ENCODE results near the gene SCUBE1. TPM values are rescaled to one million over a fixed set of nuclear protein-coding genes. Genes with fewer than 3 reads are reported as not detected.

SCUBE1 gene
- polyA plus RNA-seq, 1 experiment, result not detected

DNA sequence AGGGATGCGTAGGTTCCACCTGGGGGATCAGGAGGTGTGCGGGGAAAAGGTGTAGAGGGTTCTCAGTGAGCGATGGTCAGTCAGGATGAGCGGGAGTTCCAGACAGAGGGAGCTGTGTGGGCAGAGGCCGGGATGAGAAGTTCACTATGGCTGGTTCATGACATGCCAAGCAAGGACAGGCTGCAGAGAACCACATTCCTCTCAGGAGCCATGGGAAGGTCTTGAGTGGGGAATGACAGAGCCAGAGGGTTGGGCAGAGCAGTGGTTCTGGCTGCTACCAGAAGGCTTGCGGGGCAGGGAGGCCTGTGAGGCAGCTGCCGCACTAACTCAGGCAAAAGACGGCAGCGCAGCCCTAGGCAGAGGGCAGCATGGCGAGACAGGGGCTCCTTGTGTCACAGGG lies 66.1 kb downstream of the SCUBE1 start:
- Histone ChIP-seq H3K36me3 (ENCODE audit: control insufficient read depth, insufficient read depth, low read length) (no peaks in the 10 kb centered on the region), H3K4me3 (ENCODE audit: low read depth, low read length) (no peak overlapping the region), H3K27me3 (ENCODE audit: control insufficient read depth, insufficient read depth, low read length) (no peaks in the 10 kb centered on the region)
- DNase-seq (ENCODE audit: low read depth), result no peak
- POLR2A ChIA-PET, result no interaction called here
- TF ChIP-seq, protein P1, sequence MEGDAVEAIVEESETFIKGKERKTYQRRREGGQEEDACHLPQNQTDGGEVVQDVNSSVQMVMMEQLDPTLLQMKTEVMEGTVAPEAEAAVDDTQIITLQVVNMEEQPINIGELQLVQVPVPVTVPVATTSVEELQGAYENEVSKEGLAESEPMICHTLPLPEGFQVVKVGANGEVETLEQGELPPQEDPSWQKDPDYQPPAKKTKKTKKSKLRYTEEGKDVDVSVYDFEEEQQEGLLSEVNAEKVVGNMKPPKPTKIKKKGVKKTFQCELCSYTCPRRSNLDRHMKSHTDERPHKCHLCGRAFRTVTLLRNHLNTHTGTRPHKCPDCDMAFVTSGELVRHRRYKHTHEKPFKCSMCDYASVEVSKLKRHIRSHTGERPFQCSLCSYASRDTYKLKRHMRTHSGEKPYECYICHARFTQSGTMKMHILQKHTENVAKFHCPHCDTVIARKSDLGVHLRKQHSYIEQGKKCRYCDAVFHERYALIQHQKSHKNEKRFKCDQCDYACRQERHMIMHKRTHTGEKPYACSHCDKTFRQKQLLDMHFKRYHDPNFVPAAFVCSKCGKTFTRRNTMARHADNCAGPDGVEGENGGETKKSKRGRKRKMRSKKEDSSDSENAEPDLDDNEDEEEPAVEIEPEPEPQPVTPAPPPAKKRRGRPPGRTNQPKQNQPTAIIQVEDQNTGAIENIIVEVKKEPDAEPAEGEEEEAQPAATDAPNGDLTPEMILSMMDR (IDR thresholded peaks at IDR 0.05; ENCODE audit: insufficient read depth, low read depth, low read length), result no peak
- CTCF ChIA-PET, result interaction anchor here (10.4 to 16.5 kb wide), 2 partner anchors 66 to 107 kb away, joined by 215 to 264 read pairs; partner anchors contain the start of gene SCUBE1

DNA sequence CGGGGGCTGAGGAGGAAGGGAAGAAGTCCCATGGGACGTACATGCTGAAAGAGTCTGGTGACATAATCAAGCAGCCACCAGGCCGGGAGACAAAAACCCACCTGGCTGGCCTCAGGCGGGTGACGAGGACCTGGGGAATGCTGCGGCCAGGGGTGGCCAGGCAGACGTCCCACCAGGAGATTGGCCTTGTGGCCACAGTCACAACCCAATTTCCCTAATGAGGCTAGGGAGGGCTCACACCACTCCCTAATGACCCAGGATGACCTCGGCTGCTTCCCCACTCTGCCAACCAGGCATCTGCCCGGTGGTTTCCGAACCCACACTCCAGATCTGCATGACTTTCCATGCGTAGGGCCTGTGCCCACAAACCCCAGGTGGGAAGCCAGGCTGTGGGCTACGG lies 66.9 kb downstream of the SCUBE1 start:
- H3K27me3 ChIP-seq (ENCODE audit: control insufficient read depth, insufficient read depth, low read length), result no peaks in the 10 kb centered on the region
- no peaks in the 10 kb centered on the region for H3K36me3 ChIP-seq (ENCODE audit: control insufficient read depth, insufficient read depth, low read length)
- no peak for DNase-seq (ENCODE audit: low read depth)
- CTCF ChIA-PET, result interaction anchor here (1.2 to 16.5 kb wide), 4 partner anchors 10 to 609 kb away, joined by 4 to 264 read pairs (median 140); partner anchors contain the start of gene SCUBE1
- POLR2A ChIA-PET, result no interaction called here
- TF ChIP-seq, protein P1 (IDR thresholded peaks at IDR 0.05; ENCODE audit: insufficient read depth, low read depth, low read length), result no peak
- no peak overlapping the region for H3K4me3 ChIP-seq (ENCODE audit: low read depth, low read length)

DNA sequence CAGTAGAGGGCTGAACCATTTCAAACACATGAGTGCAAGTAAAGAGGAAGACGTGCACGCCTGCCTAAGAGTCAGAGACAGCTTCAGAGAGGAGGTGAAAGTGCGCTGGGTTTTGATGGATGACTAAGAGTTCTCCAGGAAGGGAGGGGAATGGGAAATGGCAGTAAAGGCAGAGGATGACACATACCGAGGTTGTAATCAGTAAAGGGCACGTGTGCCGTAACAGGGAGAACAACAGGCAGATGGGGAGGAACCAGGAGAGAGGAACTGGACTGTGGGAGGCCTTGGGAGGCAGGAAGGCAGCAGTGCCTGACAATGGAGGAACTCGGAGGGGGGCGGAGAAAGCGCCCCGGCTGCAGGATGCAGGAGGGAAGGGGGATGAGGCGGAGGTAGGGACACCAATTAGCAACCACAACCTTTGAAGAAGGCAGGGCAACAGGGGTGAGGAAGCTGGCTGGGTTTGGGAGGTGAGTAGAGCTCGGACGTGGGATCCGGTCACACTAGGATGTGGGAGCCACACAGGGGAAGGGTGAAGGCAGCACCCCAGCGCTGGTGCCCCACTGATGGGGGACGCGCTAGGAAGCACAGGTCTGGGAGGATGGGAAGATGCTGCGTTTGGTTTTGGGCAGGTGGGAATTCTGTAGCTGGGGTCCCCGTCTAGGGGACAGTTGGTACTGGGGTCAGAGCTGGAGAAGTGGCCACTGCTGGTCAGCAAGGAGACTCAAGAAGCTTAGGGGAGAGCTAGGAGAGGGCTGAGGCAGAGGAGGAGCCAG lies 67.4 kb downstream of the SCUBE1 start:
- H3K4me3 ChIP-seq (ENCODE audit: low read depth, low read length), result no peak overlapping the region
- no peaks in the 10 kb centered on the region for H3K27me3 ChIP-seq (ENCODE audit: control insufficient read depth, insufficient read depth, low read length)
- no peak for DNase-seq (ENCODE audit: low read depth)
- POLR2A ChIA-PET, result no interaction called here
- CTCF ChIA-PET, result interaction anchor here (1.2 to 16.5 kb wide), 5 partner anchors 10 to 609 kb away, joined by 4 to 264 read pairs (median 65); partner anchors contain the start of gene SCUBE1
- H3K36me3 ChIP-seq (ENCODE audit: control insufficient read depth, insufficient read depth, low read length), result no peaks in the 10 kb centered on the region
- TF ChIP-seq, protein P1 (IDR thresholded peaks at IDR 0.05; ENCODE audit: insufficient read depth, low read depth, low read length), result no peak

DNA sequence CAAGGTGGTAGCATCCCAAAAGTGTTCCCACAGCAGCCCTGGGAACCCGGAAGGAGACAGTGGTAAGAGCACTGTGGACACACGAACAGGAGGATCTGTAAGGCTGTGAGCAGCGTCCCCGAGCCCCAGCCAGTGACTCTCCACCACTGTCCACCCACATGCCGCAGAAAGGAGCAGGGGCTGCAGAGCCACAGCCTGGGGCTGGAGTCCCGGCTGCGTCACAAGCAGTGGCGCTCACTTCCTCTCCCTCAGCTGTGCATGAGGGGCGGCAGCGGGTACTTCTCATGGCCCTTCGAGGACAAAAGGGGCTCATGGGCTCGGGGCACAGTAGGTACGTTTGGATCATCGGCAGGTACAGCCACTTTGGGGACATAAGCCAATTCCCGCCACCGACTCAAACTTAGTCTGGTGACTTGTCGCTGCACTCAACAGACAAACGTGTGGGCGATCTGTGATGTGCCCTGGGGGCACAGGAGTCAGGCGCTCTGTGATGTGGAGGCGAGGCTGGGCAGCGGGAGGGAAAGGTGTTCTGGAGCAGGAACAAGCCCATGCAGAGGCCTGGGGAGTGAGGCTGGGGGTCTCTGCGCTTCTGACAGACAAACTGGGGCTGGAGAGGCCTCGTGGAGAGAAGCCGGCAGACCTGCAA lies 68.5 kb downstream of the SCUBE1 start:
- H3K27me3 ChIP-seq (ENCODE audit: control insufficient read depth, insufficient read depth, low read length), result no peaks in the 10 kb centered on the region; the same call in 1 of the 2 replicates
- H3K36me3 ChIP-seq (ENCODE audit: control insufficient read depth, insufficient read depth, low read length), result no peaks in the 10 kb centered on the region
- no peak for DNase-seq (ENCODE audit: low read depth)
- TF ChIP-seq, protein P1 (IDR thresholded peaks at IDR 0.05; ENCODE audit: insufficient read depth, low read depth, low read length), result no peak
- no peak overlapping the region for H3K4me3 ChIP-seq (ENCODE audit: low read depth, low read length)
- ChIA-PET POLR2A (no interaction called here), CTCF (interaction anchor here (0.5 to 16.5 kb wide), 24 partner anchors 10 to 605 kb away, joined by 3 to 264 read pairs (median 7); partner anchors contain the start of gene SCUBE1)

DNA sequence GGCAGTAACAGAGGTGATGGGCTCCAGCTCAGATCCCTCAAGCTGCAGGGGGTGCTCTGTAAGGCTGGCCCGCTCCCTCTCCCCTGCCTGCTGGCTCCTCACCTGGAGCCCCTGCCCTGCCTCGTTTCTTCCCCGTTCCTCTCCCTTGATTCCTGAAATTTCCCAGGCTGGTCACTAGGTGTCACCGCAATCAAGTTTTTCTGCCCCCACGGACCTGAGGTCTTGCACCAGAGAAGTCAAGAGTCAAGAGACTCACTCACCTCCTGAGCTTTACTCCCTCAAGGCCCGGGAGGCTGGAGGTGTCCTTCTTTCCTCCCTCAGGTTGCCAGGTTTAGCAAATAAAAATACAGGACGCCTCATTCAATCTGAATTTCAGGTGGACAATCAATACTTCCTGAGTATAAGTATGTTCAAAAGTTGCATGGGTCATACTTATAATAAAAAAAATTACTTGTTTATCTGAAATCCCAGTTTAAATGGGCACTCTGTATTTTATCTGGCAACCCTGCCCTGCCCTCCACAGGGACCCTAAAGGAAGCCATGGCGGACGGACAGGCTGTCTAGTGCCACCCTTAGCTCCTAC lies 69.2 kb downstream of the SCUBE1 start:
- TF ChIP-seq, protein P1 (IDR thresholded peaks at IDR 0.05; ENCODE audit: insufficient read depth, low read depth, low read length), result peak; percentile 72
- no peak for DNase-seq (ENCODE audit: low read depth)
- no peak overlapping the region for H3K4me3 ChIP-seq (ENCODE audit: low read depth, low read length)
- ChIA-PET POLR2A (no interaction called here), CTCF (interaction anchor here (0.5 to 16.5 kb wide), 27 partner anchors 10 to 606 kb away, joined by 3 to 264 read pairs (median 6); partner anchors contain the start of gene SCUBE1)
- H3K36me3 ChIP-seq (ENCODE audit: control insufficient read depth, insufficient read depth, low read length), result no peaks in the 10 kb centered on the region
- H3K27me3 ChIP-seq (ENCODE audit: control insufficient read depth, insufficient read depth, low read length), result no peaks in the 10 kb centered on the region; the same call in 1 of the 2 replicates

All from BJ (cell line).